GM12878 (cell line): ENCODE results near the gene ARHGEF17. TPM values are rescaled to one million over a fixed set of nuclear protein-coding genes. Genes with fewer than 3 reads are reported as not detected.

Experiments used
- ATAC-seq: fragments of 200-7000 bp; cut with Tn5 transposase; 3 replicates; pipeline ENCODE4 v1.9.1; 2020; ENCODE audit warnings: mild to moderate bottlenecking, moderate library complexity
- BruUV-seq: library from RNA; stranded (reverse); fragments of 400-500 nt; replicated peaks from 2 replicates; lab custom pipeline; 2021; lab: Mats Ljungman, UMichigan
- CTCF ChIA-PET: fragments of 300-600 bp; sonication (Branson Sonifier 250); formaldehyde crosslinking; extraction: SDS; loops from one replicate; lab custom pipeline; 2021; ENCODE audit warnings: inconsistent platforms; lab: Yijun Ruan, JAX
- POLR2A ChIA-PET: fragments of 350-600 bp; formaldehyde crosslinking; extraction: SDS; loops from one replicate; lab custom pipeline; 2021; ENCODE audit warnings: inconsistent platforms; lab: Charles Lee
- RAD21 ChIA-PET: fragments of 300-600 bp; sonication (Branson Sonifier 250); formaldehyde crosslinking; loops from one replicate; lab custom pipeline; 2023; ENCODE audit warnings: antibody characterized with exemption; ENCODE audit not compliant: unreplicated experiment; lab: Charles Lee
- SMC1A ChIA-PET: fragments of 300-600 bp; sonication (Branson Sonifier 250); formaldehyde crosslinking; loops from one replicate; lab custom pipeline; 2023; ENCODE audit not compliant: unreplicated experiment, uncharacterized antibody; lab: Charles Lee
- DNase-seq: peaks from one replicate; pipeline ENCODE4 v3.0.0-alpha.2; 2011; ENCODE audit warnings: low read depth, low spot score
- FAIRE-seq: peaks from 3 replicates; lab custom pipeline; 2011; peaks lifted over from hg19 to GRCh38; lab: Jason Lieb, UNC
- H2AFZ ChIP-seq: 2 replicates; pipeline ENCODE4 v1.6.0; 2011; ENCODE audit warnings: low read depth, low read length, control low read depth; ENCODE audit not compliant: control insufficient read depth
- H3K27ac ChIP-seq: 2 replicates; pipeline ENCODE4 v1.5.1; 2011; ENCODE audit warnings: control low read depth; ENCODE audit not compliant: control insufficient read depth, insufficient read depth
- H3K27me3 ChIP-seq, 2 experiments: replicated peaks in 1 of 2; 2 replicates each; pipeline versions ENCODE4 v1.6.0 to v1.6.1; 2011; ENCODE audit warnings: low read length in 1 of 2; ENCODE audit not compliant: control insufficient read depth in 2 of 2, insufficient read depth in 2 of 2
- H3K36me3 ChIP-seq, 2 experiments: 2 replicates each; pipeline ENCODE4 v1.5.1; 2011; ENCODE audit warnings: low read length in 1 of 2; ENCODE audit not compliant: control insufficient read depth in 2 of 2, insufficient read depth in 2 of 2
- H3K4me1 ChIP-seq: 2 replicates; pipeline ENCODE4 v1.6.1; 2011; ENCODE audit warnings: mild to moderate bottlenecking, low read length, moderate library complexity, mixed read lengths; ENCODE audit not compliant: control insufficient read depth, insufficient read depth
- H3K4me2 ChIP-seq: 2 replicates; pipeline ENCODE4 v1.6.0; 2011; ENCODE audit warnings: control low read depth; ENCODE audit not compliant: control insufficient read depth, insufficient read depth
- H3K4me3 ChIP-seq: fragments of 200-600 bp; sonication (generic); 2 replicates; pipeline ENCODE4 v1.5.1; 2016
- H3K79me2 ChIP-seq: 2 replicates; pipeline ENCODE4 v1.6.0; 2011; ENCODE audit warnings: low read length; ENCODE audit not compliant: control insufficient read depth, insufficient read depth
- H3K9ac ChIP-seq: 2 replicates; pipeline ENCODE4 v1.8.0; 2011; ENCODE audit warnings: low read length, control low read depth, mixed read lengths; ENCODE audit not compliant: control insufficient read depth, insufficient read depth
- H3K9me3 ChIP-seq: replicated peaks from 3 replicates; pipeline ENCODE4 v1.5.1; 2011; ENCODE audit warnings: mild to moderate bottlenecking, low read length; ENCODE audit not compliant: control insufficient read depth, insufficient read depth
- H4K20me1 ChIP-seq: 2 replicates; pipeline ENCODE4 v1.6.0; 2011; ENCODE audit not compliant: control insufficient read depth, insufficient read depth
- BMI1 ChIP-seq: fragments of 450-650 bp; IDR thresholded peaks from 2 replicates; pipeline ENCODE4 v1.6.1; 2016; ENCODE audit warnings: mild to moderate bottlenecking, moderate library complexity, borderline replicate concordance
- CHD1 ChIP-seq: IDR thresholded peaks from 2 replicates; pipeline ENCODE4 v1.6.1; 2012; ENCODE audit warnings: low read depth, low read length, improper control_type of control experiment
- CHD4 ChIP-seq: fragments of 200-600 bp; sonication (generic); IDR thresholded peaks from 2 replicates; pipeline ENCODE4 v1.6.1; 2016; ENCODE audit warnings: mild to moderate bottlenecking
- JUNB ChIP-seq: IDR thresholded peaks from 2 replicates; pipeline ENCODE4 v1.6.1; 2016; ENCODE audit warnings: antibody characterized with exemption, mild to moderate bottlenecking
- MEF2B ChIP-seq: fragments of 450-650 bp; IDR thresholded peaks from 2 replicates; pipeline ENCODE4 v1.6.1; 2018; ENCODE audit warnings: mild to moderate bottlenecking, moderate library complexity; ENCODE audit not compliant: partially characterized antibody, poor library complexity, severe bottlenecking
- TARDBP ChIP-seq: IDR thresholded peaks from 2 replicates; pipeline ENCODE4 v1.6.1; 2016; ENCODE audit warnings: borderline replicate concordance
- TBL1XR1 ChIP-seq: IDR thresholded peaks from 2 replicates; pipeline ENCODE4 v1.6.1; 2012; ENCODE audit warnings: low read depth, low read length, improper control_type of control experiment
- YBX1 ChIP-seq: fragments of 450-650 bp; IDR thresholded peaks from 2 replicates; pipeline ENCODE4 v1.6.1; 2016; ENCODE audit warnings: antibody characterized with exemption
- WGBS: methylation state at CpG from one replicate; pipeline ENCODE4 v1.1.6; 2016; ENCODE audit warnings: low lambda C conversion rate; ENCODE audit not compliant: insufficient replicate concordance, insufficient coverage; ENCODE audit errors: missing lambda C conversion rate; 5-methylcytosine and 5-hydroxymethylcytosine counted together
- in situ Hi-C: fragments of 300-500 bp; cut with MboI; formaldehyde crosslinking; loops from 9 replicates; pipeline ENCODE4 v1.14.3; 2018; ENCODE audit warnings: mixed read lengths
- intact Hi-C: fragments of 100-400 bp; cut with micrococcal nuclease; formaldehyde crosslinking; loops from one replicate; pipeline ENCODE4 v1.14.2; 2022; ENCODE audit not compliant: unreplicated experiment
- polyA plus RNA-seq, 11 experiments: library from polyadenylated mRNA; depleted of rRNA in 4 of 11; unstranded in 6 of 11; stranded (reverse) in 5 of 11; fragments of >200 nt; fragmentation: Nextera tagmentation in 4 of 11; fragmentation: Illumina TruSeq in 1 of 11; extraction: Ambion mirVana in 4 of 11; extraction: Trizol in 1 of 11; gene quantifications; 1 replicate in 1 of 11; 2 replicates in 10 of 11; pipeline versions ENCODE4 v1.2.1 to v1.2.3, GENCODE V29; 2011 to 2016; ENCODE audit warnings: inconsistent platforms in 2 of 11, missing spikeins in 2 of 11, low read depth in 1 of 11
- total RNA-seq, 4 experiments: library from RNA; depleted of rRNA in 3 of 4; stranded (reverse); fragments of >200 nt in 3 of 4; fragmentation: Illumina TruSeq in 1 of 4; extraction: Trizol in 1 of 4; gene quantifications; 2 replicates each; pipeline versions ENCODE4 v1.2.1 to v1.2.3, GENCODE V29; 2013 to 2021
- TF ChIP-seq, protein P1 (sequence below): IDR thresholded peaks from 2 replicates; pipeline ENCODE4 v1.6.1; 2012; ENCODE audit warnings: low read depth, low read length, improper control_type of control experiment
- TF ChIP-seq, protein P2 (sequence below), 3 experiments: IDR thresholded peaks in 2 of 3; conservative IDR thresholded peaks in 1 of 3; 2 replicates each; pipeline ENCODE4 v1.5.1; 2011; ENCODE audit warnings: low read depth in 3 of 3, low read length in 3 of 3, mild to moderate bottlenecking in 3 of 3, control low read depth in 2 of 3, moderate library complexity in 2 of 3, inconsistent platforms in 1 of 3, mixed read lengths in 1 of 3; ENCODE audit not compliant: control insufficient read depth in 2 of 3, insufficient read depth in 1 of 3; ENCODE audit errors: extremely low read depth in 1 of 3
- TF ChIP-seq, protein P3 (sequence below): fragments of 450-650 bp; IDR thresholded peaks from 2 replicates; pipeline ENCODE4 v1.6.1; 2017; ENCODE audit warnings: mild to moderate bottlenecking
- TF ChIP-seq, protein P4 (sequence below): IDR thresholded peaks from 2 replicates; pipeline ENCODE4 v1.6.1; 2011; ENCODE audit warnings: borderline replicate concordance, low read depth, mild to moderate bottlenecking, moderate library complexity, mixed read lengths, low read length; ENCODE audit not compliant: insufficient read depth; ENCODE audit errors: extremely low read length
- TF ChIP-seq, protein P5 (sequence below): fragments of 450-650 bp; IDR thresholded peaks from 2 replicates; pipeline ENCODE4 v1.6.1; 2016; ENCODE audit warnings: mild to moderate bottlenecking, moderate library complexity, borderline replicate concordance

Gene ARHGEF17
- total and polyA plus RNA-seq, 10 of the 15 experiments (the other 5 are each of a cell fraction or from before 2014, with no cell fraction given), result 0.15 to 11.0 (median 1.7) TPM

DNA sequence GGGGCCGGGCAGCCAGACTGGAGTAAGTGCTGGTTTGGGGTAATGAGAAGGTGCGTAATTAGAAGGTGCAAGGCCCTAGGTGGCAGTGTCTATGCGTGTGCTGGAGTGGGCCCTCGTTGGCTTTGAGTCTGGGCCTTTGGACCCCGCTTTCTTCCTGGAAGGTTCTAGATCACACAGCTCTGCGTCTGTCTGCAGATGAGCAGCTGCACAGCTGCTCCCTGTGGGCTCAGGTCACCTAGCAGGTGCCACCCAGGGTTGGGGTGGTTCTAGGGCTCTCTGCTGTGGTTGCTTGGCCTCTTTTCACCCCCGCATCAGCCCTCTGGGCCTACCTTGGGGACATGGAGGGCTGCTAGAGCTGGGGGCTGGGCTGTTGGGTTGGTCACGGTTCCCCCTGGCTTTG lies 78.5 kb downstream of the ARHGEF17 start:
- RAD21 ChIA-PET, result interaction anchor here (0.7 to 1.5 kb wide), 7 partner anchors 12 to 294 kb away, joined by 3 to 6 read pairs (median 3); no protein-coding TSS in a partner anchor
- no peak for DNase-seq
- H2AFZ ChIP-seq, result no peak overlapping the region
- H4K20me1 ChIP-seq, result no peaks in the 10 kb centered on the region
- WGBS, result 5% methylated on average over 8 of the region's 8 CpGs
- peak overlapping the region; percentile 66 for H3K4me3 ChIP-seq
- H3K4me1 ChIP-seq, result peaks cover 74% of the 10 kb centered on the region
- peak overlapping the region; percentile 95 for H3K27ac ChIP-seq
- CTCF ChIA-PET, result interaction anchor here (0.8 to 25.6 kb wide), 4 partner anchors 9 to 93 kb away, joined by 3 to 400 read pairs (median 10); partner anchors contain the start of gene RELT
- H3K9ac ChIP-seq, result peak overlapping the region; percentile 65
- H3K9me3 ChIP-seq, result no peaks in the 10 kb centered on the region
- peaks cover 5 to 24% of the 10 kb centered on the region in 2 experiments; a peak in 2 of 4 replicates for H3K36me3 ChIP-seq
- no peaks in the 10 kb centered on the region for H3K27me3 ChIP-seq
- intact Hi-C loops (no loop called here), in situ Hi-C loops (no loop called here)
- H3K79me2 ChIP-seq, result peaks cover 92% of the 10 kb centered on the region
- FAIRE-seq, result no peak
- BruUV-seq, result no TSS peak
- POLR2A ChIA-PET, result interaction anchor here (0.6 to 1.2 kb wide), 4 partner anchors 9 to 375 kb away, joined by 3 read pairs; partner anchors contain the start of gene RAB6A
- H3K4me2 ChIP-seq, result peak overlapping the region; percentile 88
- ATAC-seq, result peak; percentile 1; the same call in 2 of the 3 replicates
- SMC1A ChIA-PET, result interaction anchor here (0.6 to 1.4 kb wide), 2 partner anchors 12 to 191 kb away, joined by 3 to 5 read pairs; no protein-coding TSS in a partner anchor
- TF ChIP-seq JUNB, result no peak
- TF ChIP-seq, protein P1, sequence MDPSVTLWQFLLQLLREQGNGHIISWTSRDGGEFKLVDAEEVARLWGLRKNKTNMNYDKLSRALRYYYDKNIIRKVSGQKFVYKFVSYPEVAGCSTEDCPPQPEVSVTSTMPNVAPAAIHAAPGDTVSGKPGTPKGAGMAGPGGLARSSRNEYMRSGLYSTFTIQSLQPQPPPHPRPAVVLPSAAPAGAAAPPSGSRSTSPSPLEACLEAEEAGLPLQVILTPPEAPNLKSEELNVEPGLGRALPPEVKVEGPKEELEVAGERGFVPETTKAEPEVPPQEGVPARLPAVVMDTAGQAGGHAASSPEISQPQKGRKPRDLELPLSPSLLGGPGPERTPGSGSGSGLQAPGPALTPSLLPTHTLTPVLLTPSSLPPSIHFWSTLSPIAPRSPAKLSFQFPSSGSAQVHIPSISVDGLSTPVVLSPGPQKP, result no peak
- TF ChIP-seq, protein P2, sequence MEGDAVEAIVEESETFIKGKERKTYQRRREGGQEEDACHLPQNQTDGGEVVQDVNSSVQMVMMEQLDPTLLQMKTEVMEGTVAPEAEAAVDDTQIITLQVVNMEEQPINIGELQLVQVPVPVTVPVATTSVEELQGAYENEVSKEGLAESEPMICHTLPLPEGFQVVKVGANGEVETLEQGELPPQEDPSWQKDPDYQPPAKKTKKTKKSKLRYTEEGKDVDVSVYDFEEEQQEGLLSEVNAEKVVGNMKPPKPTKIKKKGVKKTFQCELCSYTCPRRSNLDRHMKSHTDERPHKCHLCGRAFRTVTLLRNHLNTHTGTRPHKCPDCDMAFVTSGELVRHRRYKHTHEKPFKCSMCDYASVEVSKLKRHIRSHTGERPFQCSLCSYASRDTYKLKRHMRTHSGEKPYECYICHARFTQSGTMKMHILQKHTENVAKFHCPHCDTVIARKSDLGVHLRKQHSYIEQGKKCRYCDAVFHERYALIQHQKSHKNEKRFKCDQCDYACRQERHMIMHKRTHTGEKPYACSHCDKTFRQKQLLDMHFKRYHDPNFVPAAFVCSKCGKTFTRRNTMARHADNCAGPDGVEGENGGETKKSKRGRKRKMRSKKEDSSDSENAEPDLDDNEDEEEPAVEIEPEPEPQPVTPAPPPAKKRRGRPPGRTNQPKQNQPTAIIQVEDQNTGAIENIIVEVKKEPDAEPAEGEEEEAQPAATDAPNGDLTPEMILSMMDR (IDR thresholded peaks at IDR 0.05 in 2 of 3, conservative IDR thresholded peaks at IDR 0.05 in 1 of 3; ENCODE audit: control insufficient read depth in 2 of 3, extremely low read depth in 1 of 3, insufficient read depth in 1 of 3, low read depth in 3 of 3, low read length in 3 of 3), result 0 out of 6 replicates have a peak, but pooled peaks of 1 of the 3 experiments have one; percentile 4
- TF ChIP-seq, protein P3, sequence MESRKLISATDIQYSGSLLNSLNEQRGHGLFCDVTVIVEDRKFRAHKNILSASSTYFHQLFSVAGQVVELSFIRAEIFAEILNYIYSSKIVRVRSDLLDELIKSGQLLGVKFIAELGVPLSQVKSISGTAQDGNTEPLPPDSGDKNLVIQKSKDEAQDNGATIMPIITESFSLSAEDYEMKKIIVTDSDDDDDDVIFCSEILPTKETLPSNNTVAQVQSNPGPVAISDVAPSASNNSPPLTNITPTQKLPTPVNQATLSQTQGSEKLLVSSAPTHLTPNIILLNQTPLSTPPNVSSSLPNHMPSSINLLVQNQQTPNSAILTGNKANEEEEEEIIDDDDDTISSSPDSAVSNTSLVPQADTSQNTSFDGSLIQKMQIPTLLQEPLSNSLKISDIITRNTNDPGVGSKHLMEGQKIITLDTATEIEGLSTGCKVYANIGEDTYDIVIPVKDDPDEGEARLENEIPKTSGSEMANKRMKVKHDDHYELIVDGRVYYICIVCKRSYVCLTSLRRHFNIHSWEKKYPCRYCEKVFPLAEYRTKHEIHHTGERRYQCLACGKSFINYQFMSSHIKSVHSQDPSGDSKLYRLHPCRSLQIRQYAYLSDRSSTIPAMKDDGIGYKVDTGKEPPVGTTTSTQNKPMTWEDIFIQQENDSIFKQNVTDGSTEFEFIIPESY, result no peak
- TF ChIP-seq, protein P4, sequence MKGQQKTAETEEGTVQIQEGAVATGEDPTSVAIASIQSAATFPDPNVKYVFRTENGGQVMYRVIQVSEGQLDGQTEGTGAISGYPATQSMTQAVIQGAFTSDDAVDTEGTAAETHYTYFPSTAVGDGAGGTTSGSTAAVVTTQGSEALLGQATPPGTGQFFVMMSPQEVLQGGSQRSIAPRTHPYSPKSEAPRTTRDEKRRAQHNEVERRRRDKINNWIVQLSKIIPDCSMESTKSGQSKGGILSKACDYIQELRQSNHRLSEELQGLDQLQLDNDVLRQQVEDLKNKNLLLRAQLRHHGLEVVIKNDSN, result no peak
- TF ChIP-seq TARDBP, result no peak
- TF ChIP-seq, protein P5, sequence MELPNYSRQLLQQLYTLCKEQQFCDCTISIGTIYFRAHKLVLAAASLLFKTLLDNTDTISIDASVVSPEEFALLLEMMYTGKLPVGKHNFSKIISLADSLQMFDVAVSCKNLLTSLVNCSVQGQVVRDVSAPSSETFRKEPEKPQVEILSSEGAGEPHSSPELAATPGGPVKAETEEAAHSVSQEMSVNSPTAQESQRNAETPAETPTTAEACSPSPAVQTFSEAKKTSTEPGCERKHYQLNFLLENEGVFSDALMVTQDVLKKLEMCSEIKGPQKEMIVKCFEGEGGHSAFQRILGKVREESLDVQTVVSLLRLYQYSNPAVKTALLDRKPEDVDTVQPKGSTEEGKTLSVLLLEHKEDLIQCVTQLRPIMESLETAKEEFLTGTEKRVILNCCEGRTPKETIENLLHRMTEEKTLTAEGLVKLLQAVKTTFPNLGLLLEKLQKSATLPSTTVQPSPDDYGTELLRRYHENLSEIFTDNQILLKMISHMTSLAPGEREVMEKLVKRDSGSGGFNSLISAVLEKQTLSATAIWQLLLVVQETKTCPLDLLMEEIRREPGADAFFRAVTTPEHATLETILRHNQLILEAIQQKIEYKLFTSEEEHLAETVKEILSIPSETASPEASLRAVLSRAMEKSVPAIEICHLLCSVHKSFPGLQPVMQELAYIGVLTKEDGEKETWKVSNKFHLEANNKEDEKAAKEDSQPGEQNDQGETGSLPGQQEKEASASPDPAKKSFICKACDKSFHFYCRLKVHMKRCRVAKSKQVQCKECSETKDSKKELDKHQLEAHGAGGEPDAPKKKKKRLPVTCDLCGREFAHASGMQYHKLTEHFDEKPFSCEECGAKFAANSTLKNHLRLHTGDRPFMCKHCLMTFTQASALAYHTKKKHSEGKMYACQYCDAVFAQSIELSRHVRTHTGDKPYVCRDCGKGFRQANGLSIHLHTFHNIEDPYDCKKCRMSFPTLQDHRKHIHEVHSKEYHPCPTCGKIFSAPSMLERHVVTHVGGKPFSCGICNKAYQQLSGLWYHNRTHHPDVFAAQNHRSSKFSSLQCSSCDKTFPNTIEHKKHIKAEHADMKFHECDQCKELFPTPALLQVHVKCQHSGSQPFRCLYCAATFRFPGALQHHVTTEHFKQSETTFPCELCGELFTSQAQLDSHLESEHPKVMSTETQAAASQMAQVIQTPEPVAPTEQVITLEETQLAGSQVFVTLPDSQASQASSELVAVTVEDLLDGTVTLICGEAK, result no peak
- no peak for TF ChIP-seq BMI1
- no peak for TF ChIP-seq TBL1XR1
- TF ChIP-seq CHD1, result no peak
- TF ChIP-seq MEF2B, result no peak
- TF ChIP-seq YBX1, result no peak
- no peak for TF ChIP-seq CHD4
